Measurements from ENCODE around the gene PIP5K1B.

Gene PIP5K1B

DNA sequence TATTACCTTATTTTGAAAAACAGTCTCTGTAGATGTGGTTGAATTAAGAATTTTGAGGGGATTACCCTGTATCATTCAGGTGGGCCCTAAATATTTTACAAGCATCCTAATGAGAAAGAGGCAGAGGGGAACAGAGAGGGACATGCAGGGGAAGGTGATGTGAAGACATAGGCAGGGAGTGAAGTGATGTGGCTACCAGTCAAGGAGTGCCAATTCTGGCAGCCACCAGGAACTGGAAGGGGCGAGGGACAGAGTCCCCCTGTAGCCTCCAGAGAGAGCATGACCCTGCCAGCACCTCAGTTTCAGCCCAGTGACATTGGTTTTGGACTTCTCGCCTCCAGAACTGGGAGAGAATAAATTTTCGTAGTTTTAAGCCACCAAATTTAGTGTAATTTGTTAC lies 44.1 kb downstream of the PIP5K1B start:
- no peak for DNase-seq (ENCODE audit: low read depth, low spot score)
- TF ChIP-seq, protein P1, sequence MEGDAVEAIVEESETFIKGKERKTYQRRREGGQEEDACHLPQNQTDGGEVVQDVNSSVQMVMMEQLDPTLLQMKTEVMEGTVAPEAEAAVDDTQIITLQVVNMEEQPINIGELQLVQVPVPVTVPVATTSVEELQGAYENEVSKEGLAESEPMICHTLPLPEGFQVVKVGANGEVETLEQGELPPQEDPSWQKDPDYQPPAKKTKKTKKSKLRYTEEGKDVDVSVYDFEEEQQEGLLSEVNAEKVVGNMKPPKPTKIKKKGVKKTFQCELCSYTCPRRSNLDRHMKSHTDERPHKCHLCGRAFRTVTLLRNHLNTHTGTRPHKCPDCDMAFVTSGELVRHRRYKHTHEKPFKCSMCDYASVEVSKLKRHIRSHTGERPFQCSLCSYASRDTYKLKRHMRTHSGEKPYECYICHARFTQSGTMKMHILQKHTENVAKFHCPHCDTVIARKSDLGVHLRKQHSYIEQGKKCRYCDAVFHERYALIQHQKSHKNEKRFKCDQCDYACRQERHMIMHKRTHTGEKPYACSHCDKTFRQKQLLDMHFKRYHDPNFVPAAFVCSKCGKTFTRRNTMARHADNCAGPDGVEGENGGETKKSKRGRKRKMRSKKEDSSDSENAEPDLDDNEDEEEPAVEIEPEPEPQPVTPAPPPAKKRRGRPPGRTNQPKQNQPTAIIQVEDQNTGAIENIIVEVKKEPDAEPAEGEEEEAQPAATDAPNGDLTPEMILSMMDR (IDR thresholded peaks at IDR 0.05; ENCODE audit: low read depth, low read length) = no peak
- H3K4me3 ChIP-seq (ENCODE audit: low read depth, low read length) = no peak overlapping the region
- in situ Hi-C loops (cut with HindIII; ENCODE audit: low sequenced_read_pairs) = no loop called here

DNA sequence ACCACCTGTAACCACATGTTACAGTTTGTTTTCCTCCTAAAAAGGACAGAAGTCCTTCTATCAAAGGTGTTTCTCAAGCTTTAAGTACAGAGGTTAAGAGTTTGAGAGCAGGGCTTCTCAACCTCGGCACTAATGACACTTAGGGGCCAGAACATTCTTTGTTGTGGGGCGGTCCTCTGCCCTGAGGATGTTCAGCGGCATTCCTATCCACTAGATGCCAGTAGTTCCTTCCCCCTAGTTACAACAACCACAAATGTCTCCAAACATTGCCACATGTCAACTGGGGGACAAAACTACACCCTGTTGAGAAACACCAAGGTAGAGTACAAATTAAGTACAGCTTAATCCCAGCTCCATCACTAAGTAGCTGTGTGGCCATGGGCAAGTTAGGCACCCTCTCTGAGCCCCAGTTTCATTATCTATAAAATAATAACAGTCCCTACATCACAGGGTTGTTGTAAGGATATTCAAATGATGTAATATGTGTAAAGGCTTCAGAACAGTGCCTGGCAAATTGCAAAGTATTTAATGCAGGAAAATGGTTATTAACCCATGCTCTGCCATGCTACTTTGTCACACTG lies 44.6 kb downstream of the PIP5K1B start:
- DNase-seq (ENCODE audit: low read depth, low spot score) = no peak
- TF ChIP-seq, protein P1 (IDR thresholded peaks at IDR 0.05; ENCODE audit: low read depth, low read length) = no peak
- in situ Hi-C loops (cut with HindIII; ENCODE audit: low sequenced_read_pairs) = no loop called here
- no peak overlapping the region for H3K4me3 ChIP-seq (ENCODE audit: low read depth, low read length)

DNA sequence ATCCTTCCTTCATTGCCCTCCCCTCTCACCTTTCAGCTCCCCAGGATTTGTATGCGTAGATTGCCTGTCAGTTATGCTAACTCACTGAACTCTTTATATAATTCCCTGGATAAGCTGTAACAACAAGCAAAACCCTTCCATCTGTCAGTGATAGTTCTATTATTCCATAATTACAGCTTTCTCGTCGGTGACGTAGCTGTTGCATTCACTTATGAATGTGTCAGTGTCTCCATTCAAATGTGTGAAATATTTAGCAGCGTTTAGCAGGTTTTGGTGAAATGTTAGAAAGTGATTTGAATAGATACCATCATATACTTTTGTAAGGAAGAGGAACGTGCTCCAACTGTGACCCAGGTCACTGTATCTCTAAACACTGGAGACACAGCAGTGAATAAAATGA lies 45.2 kb downstream of the PIP5K1B start:
- no peak overlapping the region for H3K4me3 ChIP-seq (ENCODE audit: low read depth, low read length)
- DNase-seq (ENCODE audit: low read depth, low spot score) = no peak
- in situ Hi-C loops (cut with HindIII; ENCODE audit: low sequenced_read_pairs) = no loop called here
- TF ChIP-seq, protein P1 (IDR thresholded peaks at IDR 0.05; ENCODE audit: low read depth, low read length) = no peak

DNA sequence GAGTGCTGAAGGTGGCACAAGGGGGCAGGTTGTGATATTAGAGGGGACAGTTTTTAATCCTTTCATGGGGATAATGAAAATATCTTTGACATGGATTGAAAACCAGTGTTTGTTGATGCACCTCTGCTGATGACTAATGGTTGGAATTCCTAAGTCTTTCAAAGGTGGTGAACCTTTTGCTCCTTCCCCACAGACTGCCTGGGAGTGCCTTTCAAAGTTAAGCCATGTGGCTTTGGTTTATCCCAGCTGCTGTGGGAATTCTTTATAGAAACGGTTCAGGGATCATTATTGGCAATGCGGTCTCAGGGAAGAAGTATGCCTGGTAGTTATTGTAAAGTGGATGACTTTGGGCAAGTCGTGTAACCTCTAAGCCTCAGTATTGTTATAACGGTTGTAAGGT lies 45.7 kb downstream of the PIP5K1B start:
- DNase-seq (ENCODE audit: low read depth, low spot score) = no peak
- TF ChIP-seq, protein P1 (IDR thresholded peaks at IDR 0.05; ENCODE audit: low read depth, low read length) = no peak
- in situ Hi-C loops (cut with HindIII; ENCODE audit: low sequenced_read_pairs) = no loop called here
- no peak overlapping the region for H3K4me3 ChIP-seq (ENCODE audit: low read depth, low read length)

DNA sequence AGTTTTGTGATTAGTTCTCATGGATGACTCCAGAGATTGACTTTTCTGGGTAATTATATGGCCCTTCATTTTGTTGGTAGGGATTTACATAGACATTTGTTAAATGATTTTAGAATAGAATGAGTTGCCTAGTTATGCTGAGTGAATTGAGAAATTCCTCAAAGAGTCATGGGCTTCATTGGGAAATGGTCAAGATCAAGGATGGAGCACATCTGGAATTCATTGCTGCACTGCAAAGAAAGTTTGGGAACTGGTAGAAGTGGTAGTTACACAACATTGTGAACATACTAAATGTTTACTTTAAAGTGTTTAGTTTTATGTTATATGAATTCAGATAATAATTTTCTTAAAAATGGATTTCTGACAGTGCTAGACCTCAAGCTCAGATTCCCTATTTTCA lies 46.5 kb downstream of the PIP5K1B start:
- TF ChIP-seq, protein P1 (IDR thresholded peaks at IDR 0.05; ENCODE audit: low read depth, low read length) = no peak
- DNase-seq (ENCODE audit: low read depth, low spot score) = no peak
- no peak overlapping the region for H3K4me3 ChIP-seq (ENCODE audit: low read depth, low read length)
- in situ Hi-C loops (cut with HindIII; ENCODE audit: low sequenced_read_pairs) = no loop called here

DNA sequence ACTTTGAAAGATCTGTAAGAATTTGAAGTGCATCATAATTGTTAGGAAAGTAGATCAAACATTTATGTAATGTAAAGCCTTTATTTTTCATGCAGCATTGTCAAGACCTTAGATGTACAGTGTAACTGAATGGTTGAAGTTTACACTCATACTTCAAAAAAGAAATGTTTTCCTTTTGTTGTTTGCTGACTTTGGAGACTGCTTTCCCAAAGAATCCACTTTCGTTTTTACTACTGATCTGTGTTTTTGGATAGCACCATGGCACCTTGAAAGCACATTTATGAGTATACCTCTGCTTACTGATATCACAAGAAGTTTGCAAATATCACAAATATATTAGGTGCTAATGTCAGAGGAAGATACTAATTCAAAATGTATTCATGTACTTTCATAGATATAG lies 50.0 kb downstream of the PIP5K1B start:
- TF ChIP-seq, protein P1 (IDR thresholded peaks at IDR 0.05; ENCODE audit: low read depth, low read length) = no peak
- no peak overlapping the region for H3K4me3 ChIP-seq (ENCODE audit: low read depth, low read length)
- no peak for DNase-seq (ENCODE audit: low read depth, low spot score)
- in situ Hi-C loops (cut with HindIII; ENCODE audit: low sequenced_read_pairs) = no loop called here

DNA sequence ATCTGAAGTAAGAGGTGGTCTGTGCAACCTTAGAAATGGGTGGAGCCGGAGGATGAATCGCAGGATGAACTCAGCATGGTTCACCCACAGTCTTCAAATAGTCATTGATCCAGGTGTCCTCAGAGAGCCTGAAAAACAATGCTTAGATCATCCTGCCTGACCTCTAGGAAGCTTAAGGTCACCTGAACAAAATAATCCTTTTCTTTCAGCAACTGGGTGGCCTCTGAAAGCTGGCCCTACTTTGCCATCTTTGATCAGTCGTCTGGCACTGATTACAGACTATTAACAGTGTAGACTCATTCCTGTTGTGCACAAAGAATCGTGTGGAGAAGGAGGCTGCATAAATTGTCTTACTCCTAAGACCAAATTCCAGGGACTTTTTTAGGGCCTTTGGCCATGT lies 50.7 kb downstream of the PIP5K1B start:
- no peak for DNase-seq (ENCODE audit: low read depth, low spot score)
- TF ChIP-seq, protein P1 (IDR thresholded peaks at IDR 0.05; ENCODE audit: low read depth, low read length) = no peak
- in situ Hi-C loops (cut with HindIII; ENCODE audit: low sequenced_read_pairs) = no loop called here
- no peak overlapping the region for H3K4me3 ChIP-seq (ENCODE audit: low read depth, low read length)

Data from astrocyte of the spinal cord (primary cell).